GM18519 (cell line): ENCODE measurements around the gene FTCD.
"Not testable (repeated sequence)": the region's sequence is repeated elsewhere in the genome, so short reads cannot be mapped to it uniquely, and the experiment has no call there.

Experiments
- ATAC-seq: cut with Tn5 transposase; IDR thresholded peaks from one replicate; pipeline ENCODE4 v1.9.1; 2021; ENCODE audit warnings: mild to moderate bottlenecking, moderate library complexity; ENCODE audit not compliant: unreplicated experiment, low FRiP score

The FTCD gene

GRCh38 chr21:46114963-46115362 lies 40.4 kb downstream of the FTCD start:
- ATAC-seq = no peak

GRCh38 chr21:46113497-46114176 lies 41.7 kb downstream of the FTCD start:
- no peak for ATAC-seq

GRCh38 chr21:46112725-46113215 lies 42.6 kb downstream of the FTCD start:
- no peak for ATAC-seq

GRCh38 chr21:46111857-46112724 lies 43.3 kb downstream of the FTCD start:
- ATAC-seq = no peak

- no peak for ATAC-seq
These were observed 44.2 kb downstream of the FTCD start for GRCh38 chr21:46111193-46111571.

GRCh38 chr21:46110499-46111192 lies 44.7 kb downstream of the FTCD start:
- ATAC-seq = no peak

GRCh38 chr21:46109313-46110221 lies 45.8 kb downstream of the FTCD start:
- ATAC-seq = no peak

GRCh38 chr21:46108827-46109312 lies 46.5 kb downstream of the FTCD start:
- ATAC-seq = no peak

GRCh38 chr21:46107376-46107775 lies 48.0 kb downstream of the FTCD start:
- not testable (repeated sequence) for ATAC-seq

- no peak for ATAC-seq
These were observed 51.3 kb downstream of the FTCD start for GRCh38 chr21:46104104-46104503.

- ATAC-seq = no peak
These were observed 54.5 kb downstream of the FTCD start for GRCh38 chr21:46100906-46101305.

GRCh38 chr21:46100426-46100825 lies 55.0 kb downstream of the FTCD start:
- no peak for ATAC-seq

- no peak for ATAC-seq
These were observed 55.4 kb downstream of the FTCD start for GRCh38 chr21:46100020-46100419.

GRCh38 chr21:46099476-46099875 lies 55.9 kb downstream of the FTCD start:
- ATAC-seq = no peak

- no peak for ATAC-seq
These were observed 56.9 kb downstream of the FTCD start for GRCh38 chr21:46098303-46099141.

GRCh38 chr21:46097336-46098293 lies 57.8 kb downstream of the FTCD start, which contains the start of gene COL6A2:
COL6A2 (plus strand) TSS chr21:46098112.
- no peak for ATAC-seq

GRCh38 chr21:46096596-46097335 lies 58.6 kb downstream of the FTCD start:
- no peak for ATAC-seq
